Sigmoid colon (tissue), 3 donors: ENCODE results near the gene RLIM.

Experiments used
- CTCF ChIP-seq, 4 experiments: fragments of 450-650 bp in 3 of 4; fragments of 200-600 bp in 1 of 4; IDR thresholded peaks; one replicate each; pipeline ENCODE4 v1.5.1; 2016 to 2019; ENCODE audit warnings: antibody characterized with exemption in 4 of 4, mild to moderate bottlenecking in 3 of 4, moderate library complexity in 2 of 4
- POLR2A ChIP-seq, 2 donors: fragments of 450-650 bp; IDR thresholded peaks; one replicate each; pipeline ENCODE4 v1.6.1; 2016; ENCODE audit warnings: antibody characterized with exemption in 2 of 2, mild to moderate bottlenecking in 2 of 2, moderate library complexity in 2 of 2

- no peak for TF ChIP-seq CTCF (IDR thresholded peaks at IDR 0.05)
- TF ChIP-seq POLR2A (IDR thresholded peaks at IDR 0.05) = no peak
Measured at GRCh38 chrX:74545880-74546523, 68.4 kb downstream of the RLIM start.
